HFFc6 (cell line): ENCODE data around the gene UNC5C. TPM values are rescaled to one million over a fixed set of nuclear protein-coding genes. Genes with fewer than 3 reads are reported as not detected.

Experiments used
- DNase-seq: peaks from one replicate; pipeline ENCODE4 v3.0.0-alpha.2; 2018
- H3K27ac Mint-ChIP-seq: 2 replicates; pipeline ENCODE4 v1.8.0; 2020; ENCODE audit warnings: mild to moderate bottlenecking, mixed read lengths
- H3K27me3 Mint-ChIP-seq: 2 replicates; pipeline ENCODE4 v1.8.0; 2021; ENCODE audit warnings: mild to moderate bottlenecking, moderate library complexity, mixed read lengths; ENCODE audit not compliant: insufficient read depth
- H3K36me3 Mint-ChIP-seq: 2 replicates; pipeline ENCODE4 v1.8.0; 2021; ENCODE audit warnings: low read depth, mixed read lengths
- H3K4me1 Mint-ChIP-seq: 2 replicates; pipeline ENCODE4 v1.8.0; 2020; ENCODE audit warnings: low read depth, mixed read lengths
- H3K4me3 Mint-ChIP-seq: 2 replicates; pipeline ENCODE4 v1.8.0; 2020; ENCODE audit warnings: mild to moderate bottlenecking, moderate library complexity, mixed read lengths
- H3K9me3 Mint-ChIP-seq: 2 replicates; pipeline ENCODE4 v1.8.0; 2020; ENCODE audit warnings: mild to moderate bottlenecking, mixed read lengths
- CTCF ChIP-seq: fragments of 200-600 bp; sonication (generic); IDR thresholded peaks from 2 replicates; pipeline ENCODE4 v1.5.0; 2021; ENCODE audit warnings: antibody characterized with exemption, mild to moderate bottlenecking
- total RNA-seq, 6 experiments: library from RNA; stranded (reverse); fragmentation: NEBNext Ultra II Directional; extraction: Animal tissue kit (Norgen Biotek cat#: 25700); gene quantifications; 2 replicates in 1 of 6; 3 replicates in 5 of 6; pipeline ENCODE4 v1.2.3, GENCODE V29; 2021

UNC5C gene
- total RNA-seq, 6 experiments from 2014 or later, result not detected

DNA sequence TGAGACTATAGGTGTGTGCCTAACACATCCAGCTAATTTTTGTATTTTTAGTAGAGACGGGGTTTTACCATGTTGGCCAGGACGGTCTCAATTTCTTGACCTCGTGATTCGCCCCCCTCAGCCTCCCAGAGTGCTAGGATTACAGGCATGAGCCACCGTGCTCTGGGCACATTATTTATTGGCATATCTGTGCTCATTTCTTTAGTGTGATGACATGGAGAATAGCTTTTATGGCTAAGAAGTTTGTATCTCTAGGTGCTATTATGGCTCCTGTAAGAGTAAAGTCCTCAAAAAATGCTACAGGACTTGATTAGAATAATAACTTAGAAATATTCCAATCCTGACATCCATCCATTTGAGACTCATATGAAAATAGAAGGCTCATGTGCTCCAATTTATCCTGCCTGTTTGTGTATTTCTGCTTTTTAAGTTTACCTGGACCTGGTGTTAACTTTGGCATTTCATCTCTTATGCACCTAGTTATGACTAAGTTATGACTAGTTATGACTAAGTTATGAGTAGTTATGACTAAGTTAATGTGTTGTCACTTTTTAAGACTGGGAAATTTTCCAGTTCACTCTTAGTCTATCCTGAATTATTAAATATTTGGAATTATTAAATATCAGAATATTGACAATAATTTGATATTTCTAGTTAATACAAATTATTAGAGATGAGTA is 36.4 kb upstream of the UNC5C start:
- Mint-ChIP-seq H3K4me3 (no peak overlapping the region), H3K27me3 (no peaks in the 10 kb centered on the region; the same call in 1 of the 2 replicates), H3K36me3 (no peaks in the 10 kb centered on the region), H3K4me1 (no peaks in the 10 kb centered on the region), H3K27ac (no peak overlapping the region), H3K9me3 (peaks cover 32% of the 10 kb centered on the region)
- no peak for TF ChIP-seq CTCF
- DNase-seq, result no peak

- Mint-ChIP-seq H3K36me3 (peaks cover 4% of the 10 kb centered on the region; the same call in 1 of the 2 replicates), H3K4me3 (no peak overlapping the region), H3K27ac (no peak overlapping the region), H3K4me1 (no peaks in the 10 kb centered on the region), H3K9me3 (peaks cover 67% of the 10 kb centered on the region), H3K27me3 (no peaks in the 10 kb centered on the region)
- DNase-seq, result no peak
- TF ChIP-seq CTCF, result no peak
Measured at GRCh38 chr4:95580226-95580625, 31.5 kb upstream of the UNC5C start.

DNA sequence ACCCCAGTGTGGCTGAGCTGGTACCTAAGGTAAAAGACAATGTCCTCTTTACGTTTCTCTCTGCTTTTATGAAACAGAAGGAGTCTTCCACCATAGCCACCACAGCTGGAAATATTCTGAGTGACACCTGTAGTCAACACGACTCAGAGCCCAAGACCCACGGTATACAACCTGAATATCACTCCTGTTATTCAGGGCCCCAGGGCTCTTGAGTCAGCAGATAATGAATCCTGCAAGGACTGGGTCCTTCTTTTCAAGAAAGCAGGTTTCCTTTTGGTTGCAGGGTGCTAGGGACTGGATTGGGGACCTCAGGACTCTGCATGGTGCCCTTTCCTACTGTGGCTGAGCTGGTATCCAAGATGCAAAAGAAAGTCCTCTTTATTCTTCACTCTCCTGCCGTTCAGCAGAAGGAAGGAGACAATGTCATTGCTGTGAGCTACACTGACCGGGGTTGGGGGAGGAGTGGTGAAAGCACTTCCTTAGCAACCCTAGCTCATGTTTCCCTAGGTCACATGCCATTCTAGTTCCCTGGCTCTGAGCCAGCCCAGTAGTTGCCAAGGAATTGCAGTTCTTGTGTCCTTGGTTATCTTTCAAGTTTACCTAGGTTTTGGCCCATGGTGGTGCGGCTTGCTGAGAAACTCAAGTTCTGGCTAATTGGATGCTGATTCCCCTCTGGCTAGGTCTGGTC is 23.7 kb upstream of the UNC5C start:
- peaks cover 66% of the 10 kb centered on the region for H3K9me3 Mint-ChIP-seq
- H3K36me3 Mint-ChIP-seq, result peaks cover 5% of the 10 kb centered on the region; the same call in 1 of the 2 replicates
- H3K4me1 Mint-ChIP-seq, result no peaks in the 10 kb centered on the region
- DNase-seq, result no peak
- H3K27me3 Mint-ChIP-seq, result no peaks in the 10 kb centered on the region
- H3K27ac Mint-ChIP-seq, result no peak overlapping the region
- no peak for TF ChIP-seq CTCF
- no peak overlapping the region for H3K4me3 Mint-ChIP-seq

GRCh38 chr4:95571577-95571976 is 22.8 kb upstream of the UNC5C start:
- Mint-ChIP-seq H3K27ac (no peak overlapping the region), H3K4me1 (no peaks in the 10 kb centered on the region), H3K27me3 (no peaks in the 10 kb centered on the region), H3K36me3 (peaks cover 5% of the 10 kb centered on the region; the same call in 1 of the 2 replicates), H3K4me3 (no peak overlapping the region), H3K9me3 (peaks cover 57% of the 10 kb centered on the region)
- no peak for DNase-seq
- no peak for TF ChIP-seq CTCF

DNA sequence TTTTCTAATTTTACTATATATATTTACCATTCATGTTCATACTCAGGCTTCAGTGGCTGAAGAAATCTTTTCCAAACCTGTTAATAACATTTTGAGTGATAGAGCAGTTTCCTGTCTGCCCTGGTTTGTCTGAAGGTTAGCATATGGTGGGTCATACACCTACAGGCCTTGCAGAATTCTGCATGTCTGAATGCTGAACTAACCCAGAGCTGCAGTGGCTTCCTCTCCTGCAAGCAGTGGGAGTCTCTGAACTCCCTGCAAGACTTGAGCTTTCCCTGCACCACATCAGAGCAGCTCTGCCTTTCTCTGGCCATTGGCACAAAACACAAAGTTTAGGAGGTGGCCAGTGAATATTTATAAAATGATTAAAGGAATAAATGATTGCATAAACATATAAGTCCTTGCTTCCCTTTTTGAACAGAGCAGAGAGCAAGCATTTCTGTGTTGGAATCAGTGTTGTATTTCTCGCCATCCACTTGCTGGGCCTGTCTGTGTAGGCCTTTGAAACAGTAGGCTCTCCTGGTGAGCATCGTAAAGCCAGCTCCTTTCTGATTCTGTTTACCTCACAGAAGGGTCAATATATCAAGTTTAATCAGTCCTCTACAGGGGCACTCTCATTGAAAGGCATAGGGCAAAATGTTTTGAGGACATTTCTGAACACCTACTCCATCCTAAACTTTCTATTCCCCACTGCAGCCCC is 15.0 kb upstream of the UNC5C start:
- Mint-ChIP-seq H3K9me3 (peaks cover 24% of the 10 kb centered on the region), H3K27ac (no peak overlapping the region), H3K27me3 (no peaks in the 10 kb centered on the region; the same call in 1 of the 2 replicates), H3K36me3 (no peaks in the 10 kb centered on the region), H3K4me1 (no peaks in the 10 kb centered on the region), H3K4me3 (no peak overlapping the region)
- TF ChIP-seq CTCF, result no peak
- DNase-seq, result no peak
